GM10248 (cell line): ENCODE data around the gene CAMK2G.

Experiments used
- CTCF ChIA-PET: fragments of 300-600 bp; sonication (Branson Sonifier 250); formaldehyde crosslinking; extraction: SDS; loops from one replicate; lab custom pipeline; 2021; ENCODE audit warnings: antibody characterized with exemption; lab: Yijun Ruan, JAX
- POLR2A ChIA-PET: fragments of 350-650 bp; sonication (Branson Sonifier 250); formaldehyde crosslinking; extraction: SDS; loops from one replicate; lab custom pipeline; 2020; ENCODE audit warnings: antibody characterized with exemption; lab: Yijun Ruan, JAX
- DNase-seq: peaks from one replicate; pipeline ENCODE4 v3.0.0; 2012; ENCODE audit errors: extremely low spot score
- TF ChIP-seq, protein P1 (sequence below): IDR thresholded peaks from 2 replicates; pipeline ENCODE4 v1.5.1; 2012; ENCODE audit warnings: mild to moderate bottlenecking, low read depth; ENCODE audit errors: extremely low read depth, missing control alignments, control extremely low read depth

The CAMK2G gene

DNA sequence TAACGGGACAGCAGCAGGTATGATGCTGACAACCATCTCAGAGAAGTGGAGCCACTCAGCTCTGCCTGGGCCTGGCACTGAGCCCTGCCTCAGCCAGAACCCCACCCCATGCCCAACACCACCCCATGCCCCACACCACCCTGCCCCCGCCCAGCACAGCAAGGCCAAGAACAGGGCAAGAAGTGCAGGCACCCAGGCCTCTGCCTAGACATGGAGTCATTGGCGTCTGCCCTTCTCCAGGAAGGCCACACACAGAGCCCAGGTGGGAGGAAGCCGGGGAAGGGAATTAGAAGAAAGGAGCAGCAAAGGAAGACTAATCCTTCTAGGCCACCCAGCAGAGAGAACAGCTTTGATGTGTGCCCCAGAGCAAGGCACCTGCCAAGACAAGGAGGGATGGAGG lies 18.9 kb downstream of the CAMK2G start:
- ChIA-PET POLR2A (no interaction called here), CTCF (interaction anchor here (0.9 to 5.3 kb wide), 5 partner anchors 8 to 31 kb away, joined by 3 to 36 read pairs (median 4); no protein-coding TSS in a partner anchor)
- no peak for DNase-seq
- TF ChIP-seq, protein P1, sequence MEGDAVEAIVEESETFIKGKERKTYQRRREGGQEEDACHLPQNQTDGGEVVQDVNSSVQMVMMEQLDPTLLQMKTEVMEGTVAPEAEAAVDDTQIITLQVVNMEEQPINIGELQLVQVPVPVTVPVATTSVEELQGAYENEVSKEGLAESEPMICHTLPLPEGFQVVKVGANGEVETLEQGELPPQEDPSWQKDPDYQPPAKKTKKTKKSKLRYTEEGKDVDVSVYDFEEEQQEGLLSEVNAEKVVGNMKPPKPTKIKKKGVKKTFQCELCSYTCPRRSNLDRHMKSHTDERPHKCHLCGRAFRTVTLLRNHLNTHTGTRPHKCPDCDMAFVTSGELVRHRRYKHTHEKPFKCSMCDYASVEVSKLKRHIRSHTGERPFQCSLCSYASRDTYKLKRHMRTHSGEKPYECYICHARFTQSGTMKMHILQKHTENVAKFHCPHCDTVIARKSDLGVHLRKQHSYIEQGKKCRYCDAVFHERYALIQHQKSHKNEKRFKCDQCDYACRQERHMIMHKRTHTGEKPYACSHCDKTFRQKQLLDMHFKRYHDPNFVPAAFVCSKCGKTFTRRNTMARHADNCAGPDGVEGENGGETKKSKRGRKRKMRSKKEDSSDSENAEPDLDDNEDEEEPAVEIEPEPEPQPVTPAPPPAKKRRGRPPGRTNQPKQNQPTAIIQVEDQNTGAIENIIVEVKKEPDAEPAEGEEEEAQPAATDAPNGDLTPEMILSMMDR: no peak

DNA sequence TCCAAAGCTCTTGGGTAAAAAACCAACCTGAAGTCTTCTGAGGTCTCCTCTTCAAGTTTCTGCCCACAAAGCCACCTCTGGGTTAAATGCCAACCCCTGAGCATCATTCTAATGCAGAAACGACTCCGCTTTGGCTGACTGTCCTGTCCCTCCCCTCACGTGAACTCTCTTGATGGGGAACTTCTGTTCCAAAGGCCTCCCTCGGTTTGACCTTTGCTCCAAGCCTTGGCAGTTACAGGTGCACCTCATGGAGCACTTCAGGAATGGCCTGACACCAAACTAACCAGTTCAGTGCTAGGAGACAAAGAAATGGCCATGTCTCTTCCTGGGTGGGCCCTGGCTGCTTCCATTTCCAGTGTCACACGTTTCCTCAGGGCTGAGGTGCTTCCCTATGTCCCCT lies 20.0 kb downstream of the CAMK2G start:
- POLR2A ChIA-PET: no interaction called here
- CTCF ChIA-PET: interaction anchor here (1.3 to 12.2 kb wide), 5 partner anchors 10 to 86 kb away, joined by 4 to 383 read pairs (median 15); partner anchors contain the start of gene CAMK2G
- TF ChIP-seq, protein P1: no peak
- no peak for DNase-seq

DNA sequence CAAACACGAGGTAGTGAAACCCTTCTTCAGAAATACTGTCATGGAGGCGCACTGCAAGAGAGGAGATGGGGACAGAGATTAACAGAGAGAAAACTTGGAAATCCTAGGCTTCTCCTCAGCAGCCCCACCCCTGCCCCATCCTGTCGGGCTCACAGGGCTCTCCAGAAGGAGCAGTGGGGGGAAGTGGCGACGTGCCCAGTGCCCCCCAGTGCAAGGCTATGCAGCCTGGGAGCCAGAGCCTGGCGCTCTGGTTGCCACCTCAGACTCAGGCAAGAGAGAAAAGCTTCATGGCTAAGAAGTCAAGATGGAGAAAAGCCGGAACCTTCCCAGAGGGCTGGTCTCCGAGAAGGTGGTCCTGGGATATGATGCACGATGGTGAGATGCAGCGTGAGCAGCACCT lies 21.2 kb downstream of the CAMK2G start:
- ChIA-PET CTCF (interaction anchor here (1.0 to 12.2 kb wide), 7 partner anchors 8 to 1382 kb away, joined by 3 to 383 read pairs (median 9); partner anchors contain the start of genes CAMK2G and COMTD1), POLR2A (no interaction called here)
- no peak for DNase-seq
- TF ChIP-seq, protein P1: no peak

DNA sequence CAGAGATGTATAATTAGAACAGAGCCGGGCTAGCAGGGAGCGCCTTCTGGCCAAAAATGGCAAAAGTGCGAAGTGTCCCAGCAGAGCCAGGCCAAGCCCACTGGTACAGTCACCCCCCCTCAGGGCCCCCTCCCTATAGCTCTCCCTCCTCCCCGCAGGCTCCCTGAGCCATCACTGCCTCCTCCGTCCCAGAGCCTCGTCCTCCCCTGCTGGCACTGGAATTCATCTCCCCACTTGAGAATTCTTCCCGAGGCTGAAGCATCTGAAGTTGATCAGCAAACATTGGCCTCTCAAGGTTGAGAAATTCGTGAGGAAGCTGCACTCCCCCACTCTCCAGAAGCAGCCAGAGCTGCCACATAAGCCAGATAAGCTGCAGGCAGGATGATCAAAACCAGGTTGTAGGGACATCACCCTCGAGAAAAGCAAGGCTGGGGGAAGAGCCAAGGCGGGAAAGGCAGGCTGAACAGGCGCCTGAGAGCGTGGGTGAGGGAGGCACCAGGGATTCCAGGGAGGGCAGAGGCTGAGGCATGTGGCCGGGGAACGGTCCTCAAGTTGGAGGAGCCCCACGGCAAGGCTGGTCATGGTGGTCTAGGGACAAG lies 23.4 kb downstream of the CAMK2G start:
- CTCF ChIA-PET: interaction anchor here (1.3 to 12.2 kb wide), 7 partner anchors 11 to 322 kb away, joined by 4 to 383 read pairs (median 9); partner anchors contain the start of gene CAMK2G
- POLR2A ChIA-PET: no interaction called here
- TF ChIP-seq, protein P1: no peak
- DNase-seq: no peak

DNA sequence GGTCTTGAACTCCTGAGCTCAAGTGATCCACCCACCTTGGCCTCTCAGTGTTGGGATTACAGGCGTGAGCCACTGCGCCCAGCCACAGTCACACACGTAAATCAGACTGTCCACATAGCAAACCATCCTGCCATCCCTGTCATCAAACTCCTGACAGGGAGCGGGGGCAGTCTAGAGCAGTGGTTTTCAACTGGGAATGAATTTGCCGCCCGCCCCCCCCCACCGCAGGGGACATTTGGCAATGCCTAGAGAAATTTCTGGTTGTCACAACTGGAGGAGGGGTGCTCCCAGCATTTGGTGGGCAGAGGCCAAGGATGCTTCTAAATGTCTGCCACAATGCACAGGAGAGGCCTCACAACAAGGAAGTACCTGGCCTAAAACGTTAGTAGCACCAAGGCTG lies 24.1 kb downstream of the CAMK2G start:
- TF ChIP-seq, protein P1: no peak
- ChIA-PET POLR2A (no interaction called here), CTCF (interaction anchor here (0.7 to 12.2 kb wide), 27 partner anchors 9 to 321 kb away, joined by 3 to 383 read pairs (median 5); partner anchors contain the start of genes CAMK2G and CHCHD1)
- no peak for DNase-seq

DNA sequence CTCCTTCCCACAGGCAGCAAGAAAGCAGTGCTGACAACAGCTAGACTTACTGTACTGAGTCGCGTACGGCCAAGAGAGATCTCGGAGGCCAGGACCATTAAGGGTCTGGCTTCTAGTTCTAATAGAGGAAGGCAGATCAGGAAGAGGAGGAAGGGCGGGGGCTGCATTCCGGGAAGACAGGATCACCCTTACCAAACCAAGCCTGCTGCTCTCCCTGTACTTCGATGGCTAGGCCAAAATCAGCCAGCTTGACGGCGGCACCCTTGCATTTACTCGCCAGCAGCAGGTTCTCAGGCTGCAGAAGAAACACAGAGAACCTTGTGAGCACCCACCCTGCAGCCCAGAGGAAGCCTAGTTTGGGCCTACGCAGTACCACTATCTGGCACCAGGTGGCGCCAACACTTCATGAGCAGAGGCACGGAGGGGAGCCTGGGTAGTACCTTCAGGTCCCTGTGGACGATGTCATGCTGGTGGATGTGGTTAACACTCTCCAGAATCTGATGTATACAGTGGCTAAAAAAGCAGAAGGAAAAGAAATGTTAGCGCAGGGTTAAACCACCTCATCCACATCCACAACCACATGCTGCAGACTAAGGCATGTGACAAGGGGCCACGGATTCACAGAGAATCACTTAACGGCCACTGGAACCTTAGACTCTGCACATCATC lies 25.4 kb downstream of the CAMK2G start:
- ChIA-PET CTCF (interaction anchor here (0.7 to 12.2 kb wide), 33 partner anchors 10 to 352 kb away, joined by 3 to 383 read pairs (median 4); partner anchors contain the start of gene CAMK2G), POLR2A (no interaction called here)
- peak; percentile 93 for DNase-seq
- TF ChIP-seq, protein P1: peak; percentile 99
